Adrenal gland (tissue), 5 donors: Measurements from ENCODE around the gene ARMS2.

ENCODE experiments used
- POLR2A ChIP-seq, 2 donors: fragments of 450-650 bp; IDR thresholded peaks; one replicate each; pipeline ENCODE4 v1.6.1; 2017; ENCODE audit warnings: antibody characterized with exemption in 2 of 2, mild to moderate bottlenecking in 2 of 2, moderate library complexity in 1 of 2
- TF ChIP-seq, protein P1 (sequence below), 6 experiments: fragments of 450-650 bp in 4 of 6; fragments of 200-600 bp in 2 of 6; sonication (generic) in 1 of 6; IDR thresholded peaks; 1 replicate in 5 of 6; 2 replicates in 1 of 6; pipeline versions ENCODE4 v1.5.1 to v1.8.0; 2016 to 2021; ENCODE audit warnings: antibody characterized with exemption in 6 of 6, mild to moderate bottlenecking in 2 of 6, moderate library complexity in 1 of 6
- donor health status: DM: no; HTN: no; CAD: no.

DNA sequence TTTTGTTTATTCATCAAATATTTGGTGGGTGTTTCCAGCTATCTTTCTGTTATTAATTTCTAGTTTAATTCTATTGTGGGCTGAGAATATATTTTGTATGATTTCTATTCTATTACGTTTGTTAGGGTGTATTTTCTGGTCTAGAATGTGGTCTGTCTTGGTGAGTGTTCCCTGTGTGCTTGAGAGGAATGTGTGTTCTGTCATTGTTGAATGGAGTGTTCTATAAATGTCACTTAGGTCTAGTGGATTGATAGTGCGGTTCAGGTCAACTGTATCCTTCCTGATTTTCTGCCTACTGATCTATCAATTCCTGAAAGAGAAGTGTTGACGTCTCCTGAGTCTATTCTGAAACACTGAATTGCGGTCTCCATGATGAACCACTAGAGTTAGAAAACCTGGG is 15.4 kb downstream of the ARMS2 start:
- TF ChIP-seq, protein P1, sequence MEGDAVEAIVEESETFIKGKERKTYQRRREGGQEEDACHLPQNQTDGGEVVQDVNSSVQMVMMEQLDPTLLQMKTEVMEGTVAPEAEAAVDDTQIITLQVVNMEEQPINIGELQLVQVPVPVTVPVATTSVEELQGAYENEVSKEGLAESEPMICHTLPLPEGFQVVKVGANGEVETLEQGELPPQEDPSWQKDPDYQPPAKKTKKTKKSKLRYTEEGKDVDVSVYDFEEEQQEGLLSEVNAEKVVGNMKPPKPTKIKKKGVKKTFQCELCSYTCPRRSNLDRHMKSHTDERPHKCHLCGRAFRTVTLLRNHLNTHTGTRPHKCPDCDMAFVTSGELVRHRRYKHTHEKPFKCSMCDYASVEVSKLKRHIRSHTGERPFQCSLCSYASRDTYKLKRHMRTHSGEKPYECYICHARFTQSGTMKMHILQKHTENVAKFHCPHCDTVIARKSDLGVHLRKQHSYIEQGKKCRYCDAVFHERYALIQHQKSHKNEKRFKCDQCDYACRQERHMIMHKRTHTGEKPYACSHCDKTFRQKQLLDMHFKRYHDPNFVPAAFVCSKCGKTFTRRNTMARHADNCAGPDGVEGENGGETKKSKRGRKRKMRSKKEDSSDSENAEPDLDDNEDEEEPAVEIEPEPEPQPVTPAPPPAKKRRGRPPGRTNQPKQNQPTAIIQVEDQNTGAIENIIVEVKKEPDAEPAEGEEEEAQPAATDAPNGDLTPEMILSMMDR (IDR thresholded peaks at IDR 0.05) = no peak
- no peak for TF ChIP-seq POLR2A (IDR thresholded peaks at IDR 0.05)
